Activated CD8-positive, alpha-beta memory T cell treated with anti-CD3 and anti-CD28 coated beads for 48 hours (primary cell): ENCODE data around the gene RBX1.
"Not testable (repeated sequence)": the region's sequence is repeated elsewhere in the genome, so short reads cannot be mapped to it uniquely, and the experiment has no call there.

Source experiments
- DNase-seq, 3 experiments: peaks; one replicate each; pipeline ENCODE4 v3.0.0-alpha.2; 2020; ENCODE audit warnings: low read depth in 2 of 3, low spot score in 2 of 3

The RBX1 gene

DNA sequence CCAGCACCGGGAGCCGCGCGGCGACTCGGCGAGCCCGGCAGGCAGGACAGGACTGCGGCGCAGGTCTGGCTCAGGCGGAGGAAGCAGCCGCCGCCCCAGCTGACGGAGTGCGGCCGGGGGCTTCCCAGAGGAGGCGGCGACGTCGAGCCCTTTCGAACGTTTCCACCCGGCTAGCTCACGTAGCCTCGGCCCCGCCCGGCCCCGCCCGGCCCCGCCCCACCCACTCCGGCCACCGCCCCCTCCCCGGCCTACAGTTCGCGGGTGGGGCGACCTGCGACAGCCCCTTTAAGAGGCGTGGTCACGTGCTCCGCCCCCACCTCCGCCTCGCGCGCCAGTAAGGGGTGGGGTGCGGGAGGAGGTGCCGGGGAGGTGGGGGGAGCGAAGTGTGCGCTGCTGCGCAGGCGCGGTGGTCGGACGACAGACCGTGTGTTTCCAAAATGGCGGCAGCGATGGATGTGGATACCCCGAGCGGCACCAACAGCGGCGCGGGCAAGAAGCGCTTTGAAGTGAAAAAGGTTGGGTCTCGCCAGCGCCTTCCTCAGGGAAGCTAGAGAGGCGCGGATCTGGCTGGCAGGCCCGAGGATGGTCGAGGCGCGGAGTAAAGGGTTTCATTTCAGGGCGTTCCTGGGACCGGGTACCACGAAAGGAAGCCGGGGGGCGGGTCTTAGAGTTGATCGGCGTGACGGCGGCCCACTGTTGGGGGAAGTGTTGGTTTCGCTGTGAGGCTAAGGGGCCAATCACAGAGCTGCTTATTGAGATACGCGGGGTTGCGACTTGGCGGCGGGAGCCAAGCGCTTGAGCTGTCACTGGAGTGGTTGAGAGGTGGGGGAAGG, at the start of gene RBX1:
Gene RBX1, plus strand, starts transcription at position 417 of the 833 bp plus-strand sequence. Its CDS starts 21 bp downstream, at position 438.
- peak; percentile 94 to 98 (median 98) for DNase-seq

DNA sequence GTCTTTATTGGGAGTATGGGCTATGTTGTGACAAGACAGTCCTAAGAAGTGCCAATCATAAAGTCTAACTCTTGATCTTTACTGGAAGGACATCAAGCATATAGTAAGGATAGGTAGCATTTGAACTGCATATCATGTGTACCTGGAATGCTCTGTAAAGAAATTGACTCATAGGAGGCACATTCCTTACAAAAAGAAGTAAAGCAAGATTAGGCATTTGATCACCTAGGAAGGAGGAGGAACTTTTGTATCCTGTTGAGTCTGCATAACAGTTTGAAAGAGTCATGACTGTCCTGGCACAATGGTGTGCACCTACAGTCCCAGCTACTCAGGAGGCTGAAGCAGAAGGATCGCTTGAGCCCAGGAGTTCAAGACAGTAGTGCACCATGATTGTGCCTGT, 47.1 kb upstream of the RBX1 start:
- DNase-seq: no peak

DNA sequence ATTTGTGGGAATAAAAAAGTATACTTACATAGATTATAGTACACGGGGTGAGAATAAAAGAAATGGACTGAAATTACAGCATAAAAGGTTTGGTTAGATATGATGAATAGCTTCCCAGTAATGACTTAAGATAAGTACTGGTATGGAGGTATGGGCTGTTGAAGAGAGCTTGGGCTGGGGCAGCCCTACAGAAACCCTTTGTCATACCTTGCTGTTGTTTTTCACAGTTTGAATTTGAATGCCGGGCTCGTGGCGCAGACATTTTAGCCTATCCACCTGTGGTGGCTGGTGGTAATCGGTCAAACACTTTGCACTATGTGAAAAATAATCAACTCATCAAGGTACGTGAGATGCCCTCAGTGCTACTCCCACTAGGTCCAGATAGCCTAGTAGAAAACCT, 42.3 kb upstream of the RBX1 start:
- DNase-seq: no peak

DNA sequence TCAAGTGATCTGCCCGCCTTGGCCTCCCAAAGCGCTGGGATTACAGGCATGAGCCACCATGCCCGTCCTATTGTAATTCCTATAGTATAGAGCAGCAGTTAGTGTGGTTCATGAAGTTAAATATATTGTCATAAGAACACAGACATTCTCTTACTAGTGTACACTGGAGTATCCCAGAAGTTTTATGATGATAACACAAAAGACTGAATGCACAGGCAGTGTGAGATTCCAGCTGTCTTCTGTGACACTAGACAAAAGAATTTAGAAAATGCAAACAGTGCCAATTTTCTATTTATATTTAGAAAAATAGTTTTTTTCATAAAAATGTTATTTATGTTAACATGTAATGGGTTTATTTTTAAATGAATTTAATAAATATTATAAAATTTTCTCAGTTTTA, 39.4 kb upstream of the RBX1 start:
- no peak for DNase-seq

DNA sequence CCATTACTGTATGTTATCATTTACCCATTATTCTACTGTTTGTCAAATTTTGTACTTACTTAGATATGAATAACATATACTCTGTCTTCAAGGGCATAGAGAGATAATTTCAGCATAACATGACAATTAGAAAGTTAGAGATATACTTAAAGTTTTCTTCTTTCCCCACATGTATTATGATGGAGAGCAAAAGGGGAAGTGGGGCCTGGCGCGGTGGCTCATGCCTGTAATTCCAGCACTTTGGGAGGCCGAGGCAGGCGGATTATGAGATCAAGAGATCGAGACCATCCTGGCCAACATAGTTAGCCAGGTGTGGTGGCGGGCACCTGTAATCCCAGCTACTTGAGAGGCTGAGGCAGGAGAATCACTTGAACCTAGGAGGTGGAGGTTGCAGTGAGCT, 38.2 kb upstream of the RBX1 start:
- DNase-seq: not testable (repeated sequence)

DNA sequence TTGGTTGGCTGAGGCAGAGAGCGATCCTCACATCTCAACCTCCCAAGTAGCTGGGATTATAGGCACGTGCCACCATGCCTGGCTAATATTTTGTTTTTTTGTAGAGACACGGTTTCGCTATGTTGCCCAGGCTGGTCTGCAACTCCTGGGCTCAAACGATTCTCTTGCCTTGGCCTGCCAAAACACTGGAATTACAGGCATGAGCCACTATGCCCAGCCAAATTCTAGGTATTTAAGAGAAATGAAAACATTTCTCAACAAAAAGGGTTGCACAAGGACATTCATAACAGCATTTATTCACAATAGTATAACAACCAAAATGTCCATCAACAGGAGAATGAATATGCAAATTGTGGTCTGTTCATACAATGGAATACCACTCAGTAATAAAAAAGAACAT, 31.7 kb upstream of the RBX1 start:
- DNase-seq: no peak

DNA sequence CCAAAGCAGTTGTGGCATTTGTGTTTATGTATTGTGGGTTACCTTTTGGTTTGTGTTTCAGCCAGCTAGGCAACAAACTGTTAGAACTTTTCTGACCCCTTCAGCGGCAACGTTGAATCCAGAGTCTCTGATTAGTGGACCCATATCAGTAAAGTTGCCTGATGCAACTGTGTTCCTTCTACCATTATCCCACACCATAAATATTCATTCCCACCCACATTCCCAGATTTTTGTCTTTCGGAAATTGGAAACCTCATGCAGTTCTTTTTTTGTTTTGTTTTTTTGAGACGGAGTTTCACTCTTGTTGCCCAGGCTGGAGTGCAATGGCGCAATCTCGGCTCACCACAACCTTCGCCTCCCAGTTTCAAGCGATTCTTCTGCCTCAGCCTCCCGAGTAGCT, 30.7 kb upstream of the RBX1 start:
- no peak for DNase-seq

DNA sequence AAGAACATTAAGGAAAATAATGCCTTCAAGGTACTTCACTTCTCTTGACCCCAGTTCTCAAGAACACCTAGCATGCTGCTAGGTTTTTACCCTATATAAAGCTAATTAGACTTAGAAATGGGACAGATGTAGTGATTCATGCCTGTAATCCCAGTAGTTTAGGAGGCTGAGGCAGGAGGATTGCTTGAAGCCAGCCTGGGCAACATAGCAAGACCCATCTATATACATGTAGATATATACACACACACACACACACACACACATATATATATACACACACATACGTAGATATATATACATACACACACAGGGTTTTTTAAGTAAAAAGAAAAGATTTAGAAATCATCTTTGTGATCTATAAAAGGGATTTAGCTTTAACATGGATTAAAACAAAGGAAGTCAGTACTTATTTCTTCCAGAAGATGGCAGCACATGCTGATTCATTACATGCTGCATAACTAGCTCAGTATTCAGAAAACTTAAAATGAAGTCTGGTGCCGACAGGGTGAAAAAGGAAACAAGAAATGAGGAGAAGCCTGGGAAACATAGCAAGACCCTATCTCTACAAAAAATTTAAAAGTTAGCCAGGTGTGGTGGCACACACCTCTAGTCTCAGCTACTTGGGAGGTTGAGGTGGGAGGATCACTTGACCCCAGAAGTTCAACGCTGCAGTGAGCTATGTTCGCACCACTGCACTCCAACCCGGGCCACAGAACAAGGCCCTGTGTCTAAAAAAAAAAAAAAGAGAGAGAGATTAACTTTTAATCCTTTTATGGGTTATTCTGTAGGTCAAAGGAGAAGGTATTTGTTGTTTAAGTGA, 28.5 kb upstream of the RBX1 start:
- DNase-seq: no peak

DNA sequence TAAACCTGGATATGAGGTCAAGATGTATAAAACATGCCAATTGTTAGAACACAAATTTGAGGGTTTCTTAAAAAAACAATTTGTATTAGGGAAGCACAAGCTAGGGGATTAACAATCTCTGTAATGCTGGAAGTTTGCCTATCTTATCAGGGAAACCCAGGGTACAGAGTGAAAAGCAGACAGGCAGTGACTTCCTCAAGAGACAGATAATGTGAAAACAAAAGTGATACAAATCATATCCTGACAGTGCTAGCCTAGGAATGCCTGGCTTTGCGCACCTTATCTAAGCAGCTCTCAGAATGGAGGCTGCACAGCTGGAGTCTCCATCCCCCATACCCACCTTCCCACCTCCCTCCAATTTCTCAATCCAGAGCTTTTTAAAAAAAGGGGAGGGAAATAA, 22.5 kb upstream of the RBX1 start:
- DNase-seq: no peak

DNA sequence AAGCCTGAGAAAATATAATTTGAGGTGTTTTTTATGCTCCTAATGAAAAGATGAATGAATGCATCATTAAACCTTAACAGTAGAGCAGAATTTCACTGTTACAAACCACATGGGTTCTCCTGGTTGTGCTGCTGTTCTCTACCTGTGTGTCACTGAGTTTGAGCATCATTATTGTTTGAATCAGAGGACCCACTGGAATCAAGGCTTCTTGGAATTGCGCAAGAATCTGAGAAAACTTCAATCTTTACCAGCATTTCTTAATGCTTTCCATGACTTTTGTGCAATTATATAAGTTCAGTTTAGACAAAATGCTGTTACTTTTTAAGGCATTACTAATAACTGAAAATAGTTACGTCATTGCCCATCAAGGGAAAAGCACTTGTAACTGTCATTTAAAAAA, 18.8 kb upstream of the RBX1 start:
- DNase-seq: no peak

DNA sequence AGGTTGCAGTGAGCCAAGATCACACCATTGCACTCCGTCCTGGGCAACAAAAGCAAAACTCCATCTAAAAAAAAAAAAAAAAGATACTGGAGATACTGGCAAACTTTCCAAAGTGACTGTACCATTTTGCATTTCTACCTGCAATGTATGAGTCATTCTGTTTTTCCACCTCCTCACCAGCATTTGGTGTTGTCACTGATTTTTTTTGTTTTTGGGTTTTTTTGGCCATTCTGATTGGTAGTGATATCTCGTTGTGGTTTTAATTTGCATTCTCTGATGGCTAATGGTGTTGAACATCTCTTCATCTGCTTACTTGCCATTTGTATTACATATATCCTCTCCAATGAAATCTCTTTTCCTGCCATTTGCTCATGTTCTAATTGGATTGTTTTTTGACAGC, 12.0 kb upstream of the RBX1 start:
- DNase-seq: no peak

DNA sequence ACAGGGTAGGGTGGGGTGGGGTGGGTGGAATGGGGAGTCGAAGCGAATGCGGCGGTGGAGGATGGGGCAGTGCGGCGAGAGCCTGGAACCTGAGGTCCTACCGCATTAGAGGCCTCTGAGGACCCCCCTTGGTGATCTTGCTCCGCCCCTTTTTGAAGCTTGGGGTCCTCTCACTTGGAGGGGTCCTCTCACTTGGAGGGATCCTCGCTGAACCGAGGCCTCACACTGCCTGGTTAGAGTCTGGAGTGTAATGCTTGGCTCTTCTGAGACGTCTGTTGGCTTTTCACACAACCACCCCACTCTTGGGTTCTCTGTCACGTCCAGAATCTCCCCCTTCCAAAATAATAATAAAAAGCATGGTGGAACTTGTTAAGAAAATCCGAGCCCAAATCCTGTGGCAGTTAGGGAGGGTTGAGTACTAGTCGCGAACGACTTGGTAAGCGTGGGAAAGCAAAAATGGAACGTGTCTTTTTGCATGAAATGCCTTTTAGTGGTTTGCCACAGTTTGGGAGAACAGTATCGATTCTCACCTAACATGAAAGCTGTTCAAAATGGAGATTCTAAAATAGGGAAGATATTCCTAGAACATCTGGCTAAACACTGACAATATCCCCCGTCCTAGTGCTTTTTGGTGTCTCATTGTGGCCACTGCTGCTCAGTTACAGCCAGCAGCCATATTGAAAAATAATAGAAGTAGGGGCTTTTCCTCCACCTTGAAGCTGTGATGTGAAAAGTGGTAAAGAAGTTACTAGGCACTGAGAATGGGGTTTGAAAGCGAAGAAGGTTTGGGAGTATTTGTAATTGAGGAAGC, 822 bp downstream of the RBX1 start:
- no peak for DNase-seq

DNA sequence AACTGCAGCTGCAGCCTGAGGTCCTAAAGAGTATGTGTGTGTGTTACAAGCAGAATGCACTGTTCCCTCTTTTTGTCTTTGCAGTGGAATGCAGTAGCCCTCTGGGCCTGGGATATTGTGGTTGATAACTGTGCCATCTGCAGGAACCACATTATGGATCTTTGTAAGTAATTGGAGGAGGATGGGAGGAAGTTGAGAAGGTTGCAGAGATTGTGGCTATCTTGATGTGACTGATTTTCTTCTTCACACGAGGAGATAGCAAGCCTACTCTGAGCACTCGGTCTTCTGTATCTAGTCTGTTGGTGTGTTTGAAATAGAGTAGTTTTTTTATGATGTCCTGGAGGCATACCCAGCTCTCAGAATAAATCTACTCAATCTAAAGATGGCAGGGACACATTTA, 2.3 kb downstream of the RBX1 start:
- no peak for DNase-seq

DNA sequence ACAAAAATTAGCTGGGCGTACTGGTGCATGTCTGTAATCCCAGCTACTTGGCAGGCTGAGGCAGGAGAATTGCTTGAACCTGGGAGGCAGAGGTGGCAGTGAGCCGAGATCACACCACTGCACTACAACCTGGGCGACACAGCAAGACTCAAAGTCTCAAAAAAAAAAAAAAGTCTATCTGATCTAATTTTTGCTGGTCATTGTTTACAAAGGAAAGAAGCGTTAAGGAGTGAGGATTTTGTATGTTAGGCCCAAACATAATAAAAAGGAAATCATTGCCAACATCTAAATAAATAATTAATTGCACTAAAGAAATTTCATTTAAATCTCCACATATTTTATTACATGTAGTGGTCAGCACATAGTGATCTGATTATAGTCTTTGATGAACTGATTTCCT, 2.9 kb downstream of the RBX1 start:
- DNase-seq: no peak

DNA sequence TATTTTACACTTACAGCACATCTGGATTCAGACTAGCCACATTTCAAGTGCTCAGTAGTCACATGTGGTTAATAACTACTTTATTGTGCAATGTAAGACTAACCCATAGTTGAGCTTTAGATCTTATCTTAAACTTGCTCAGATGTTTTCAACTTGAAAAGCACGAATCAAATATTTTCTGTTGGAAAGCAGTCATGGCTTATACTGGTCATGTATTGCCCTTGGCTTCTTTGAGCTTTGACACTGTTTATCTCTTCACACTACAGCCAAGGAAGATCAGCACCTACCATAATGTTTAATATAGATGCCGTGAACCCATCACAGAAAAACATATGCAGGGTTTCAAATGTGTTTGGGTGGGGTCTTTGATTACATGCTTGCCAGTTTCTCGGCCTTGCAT, 4.4 kb downstream of the RBX1 start:
- DNase-seq: no peak

DNA sequence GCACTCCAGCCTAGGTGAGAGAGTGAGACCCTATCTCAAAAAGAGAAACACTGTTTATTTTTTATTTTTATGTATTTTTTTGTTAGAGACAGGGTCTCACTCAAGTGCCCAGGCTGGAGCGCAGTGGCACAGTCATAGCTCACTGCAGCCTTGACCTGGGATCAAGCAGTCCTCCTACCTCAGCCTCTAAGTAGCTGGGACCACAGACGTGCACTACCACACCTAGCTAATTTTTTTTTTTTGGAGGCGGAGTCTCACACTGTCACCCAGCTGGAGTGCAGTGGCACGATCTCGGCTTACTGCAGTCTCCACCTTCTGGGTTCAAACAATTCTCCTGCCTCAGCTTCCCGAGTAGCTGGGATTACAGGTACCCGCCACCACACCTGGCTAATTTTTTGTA, 6.4 kb downstream of the RBX1 start:
- no peak for DNase-seq

DNA sequence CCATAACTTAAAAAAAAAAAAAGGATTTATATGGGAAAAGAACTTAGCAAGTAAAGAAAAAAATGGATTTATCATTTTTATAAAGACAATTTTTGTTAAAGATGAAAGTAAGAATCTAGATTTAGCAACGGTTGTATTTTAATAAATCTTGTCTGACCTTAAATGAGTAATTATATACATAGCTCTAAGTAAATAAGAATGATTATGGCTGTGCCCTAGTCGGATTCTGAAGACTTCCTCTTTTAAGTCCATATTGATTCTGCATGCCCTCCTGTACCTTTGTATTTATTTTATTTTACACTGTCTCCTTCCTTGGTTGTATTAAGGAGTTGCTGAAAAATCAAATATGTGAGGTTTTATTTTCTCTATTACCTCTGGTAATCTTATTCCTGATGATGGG, 7.1 kb downstream of the RBX1 start:
- no peak for DNase-seq

DNA sequence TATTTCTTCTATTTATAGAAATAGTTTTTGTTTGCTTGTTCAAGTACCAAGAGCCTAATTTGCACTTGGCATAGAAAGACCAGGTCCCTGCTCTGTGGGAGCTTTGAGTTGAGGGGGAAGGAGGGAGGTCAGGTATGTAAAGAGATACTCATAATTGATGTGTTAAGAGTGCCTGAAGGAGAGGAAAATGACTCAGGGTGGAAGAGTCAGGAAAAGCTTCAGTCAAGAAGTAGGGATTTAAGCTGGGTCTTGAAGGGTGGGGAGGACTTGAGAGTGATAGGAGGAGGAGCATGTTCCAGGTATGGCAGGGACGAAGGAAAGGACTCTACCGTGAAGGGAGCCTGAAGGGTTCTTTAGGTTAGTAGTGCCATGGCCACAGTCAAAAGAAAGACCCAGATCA, 9.0 kb downstream of the RBX1 start:
- DNase-seq: no peak

DNA sequence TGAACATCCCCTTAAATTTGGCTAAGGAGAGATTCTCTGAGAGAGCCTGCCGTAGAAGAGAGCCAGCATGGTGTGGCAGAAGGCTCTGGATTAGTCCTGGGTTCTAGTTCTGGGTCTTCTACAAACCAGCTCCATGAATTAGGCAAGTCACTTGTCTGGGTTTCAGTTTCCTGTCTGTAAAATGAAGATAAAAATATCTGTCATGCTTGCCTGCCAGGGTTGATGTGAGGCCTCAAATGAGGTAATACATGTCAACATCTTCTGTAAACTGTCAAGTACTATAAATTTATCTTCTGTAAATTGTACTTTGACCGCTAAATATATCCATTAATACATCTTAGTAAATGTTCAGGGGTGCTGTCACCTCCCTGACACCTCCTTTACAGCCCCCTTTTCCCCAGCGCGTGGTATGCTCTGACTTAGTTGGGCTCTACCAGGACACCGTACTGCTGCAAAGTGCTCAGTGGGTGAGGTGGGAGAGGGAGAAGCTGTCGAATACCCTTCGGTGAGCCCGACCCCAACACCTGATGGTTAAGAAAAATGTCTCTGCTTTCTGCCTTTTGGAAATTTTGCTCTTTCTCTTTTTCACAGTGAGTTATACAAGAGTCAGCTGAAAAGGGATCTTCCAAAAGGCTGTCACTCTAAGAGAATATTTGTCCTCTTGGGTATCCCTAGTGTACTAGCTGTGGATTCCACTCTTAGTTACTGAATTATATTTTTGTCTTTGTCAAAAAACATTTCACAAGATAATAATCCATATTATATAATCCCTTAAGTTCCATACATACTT, 15.0 kb downstream of the RBX1 start:
- DNase-seq: no peak

DNA sequence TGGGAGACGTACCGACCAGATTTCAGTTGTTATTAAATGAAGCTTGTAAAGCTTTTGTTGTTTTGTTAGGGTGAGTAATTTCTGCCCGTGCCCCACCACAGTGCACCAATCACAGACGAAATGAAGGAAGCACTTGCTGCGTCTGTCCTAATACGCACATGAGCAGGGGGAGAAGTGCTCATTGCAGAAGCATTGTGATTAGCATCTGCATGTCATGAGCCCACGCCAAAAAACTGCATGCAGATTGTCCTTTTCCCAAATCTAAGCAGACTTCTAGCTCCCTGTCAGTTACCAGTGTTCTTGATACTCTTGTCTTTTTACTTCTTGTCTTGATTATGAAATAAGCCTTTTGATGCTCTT, 15.5 kb downstream of the RBX1 start:
- DNase-seq: no peak
